Stomach (tissue), 4 donors: ENCODE measurements around the gene ETV6.

Source experiments
- EP300 ChIP-seq: sonication (generic); formaldehyde crosslinking; IDR thresholded peaks from one replicate; pipeline ENCODE4 v1.6.1; 2017; ENCODE audit warnings: antibody characterized with exemption
- POLR2A ChIP-seq, 4 donors: fragments of 450-650 bp; IDR thresholded peaks; one replicate each; pipeline ENCODE4 v1.6.1; 2016; ENCODE audit warnings: antibody characterized with exemption in 4 of 4, control low read depth in 2 of 4, mild to moderate bottlenecking in 1 of 4, moderate library complexity in 1 of 4
- POLR2AphosphoS5 ChIP-seq, 3 donors: sonication (generic); formaldehyde crosslinking; IDR thresholded peaks; one replicate each; pipeline ENCODE4 v1.6.1; 2016; ENCODE audit warnings: antibody characterized with exemption in 3 of 3
- TF ChIP-seq, protein P1 (sequence below), 7 experiments: fragments of 450-650 bp in 4 of 7; fragments of 200-600 bp in 3 of 7; sonication (generic) in 3 of 7; IDR thresholded peaks; one replicate each; pipeline ENCODE4 v1.5.1; 2016 to 2019; ENCODE audit warnings: antibody characterized with exemption in 7 of 7, control low read depth in 2 of 7, mild to moderate bottlenecking in 1 of 7

DNA sequence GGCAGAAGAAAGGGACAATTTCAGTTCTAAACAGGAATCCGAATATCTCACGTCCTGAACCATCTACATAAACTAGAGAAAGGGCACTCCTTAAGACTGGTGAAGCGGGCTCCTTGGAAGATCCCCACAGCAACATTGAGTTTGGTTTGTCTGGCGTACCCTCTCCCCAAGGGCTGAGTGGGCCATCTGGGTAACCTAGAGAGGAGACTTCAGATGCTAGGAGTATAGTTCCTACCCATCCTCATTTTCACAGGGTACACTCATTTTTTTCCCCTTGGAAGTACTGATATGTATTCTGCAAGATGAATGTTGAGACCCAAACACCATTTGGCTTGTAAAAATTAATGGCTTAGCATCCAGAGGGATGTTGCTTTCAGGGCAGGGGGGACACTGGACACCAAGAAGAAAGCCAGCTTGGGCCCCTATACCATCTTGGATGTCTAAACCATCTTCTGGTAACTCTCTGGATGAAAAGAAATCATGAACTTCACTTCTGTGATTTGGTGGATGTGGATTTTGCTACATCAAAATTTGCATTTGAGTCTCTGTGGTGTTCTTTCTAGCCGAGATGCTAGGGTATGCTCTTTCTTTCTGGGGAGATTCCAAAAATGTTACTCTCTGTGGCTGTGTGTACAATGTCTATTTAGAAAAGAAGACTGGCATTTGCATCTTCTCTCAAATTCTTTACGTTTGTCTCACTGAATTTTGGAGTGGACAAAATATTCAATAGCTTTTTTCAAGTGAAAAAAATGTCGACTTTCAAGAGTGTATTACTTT, 97.7 kb downstream of the ETV6 start:
- TF ChIP-seq, protein P1, sequence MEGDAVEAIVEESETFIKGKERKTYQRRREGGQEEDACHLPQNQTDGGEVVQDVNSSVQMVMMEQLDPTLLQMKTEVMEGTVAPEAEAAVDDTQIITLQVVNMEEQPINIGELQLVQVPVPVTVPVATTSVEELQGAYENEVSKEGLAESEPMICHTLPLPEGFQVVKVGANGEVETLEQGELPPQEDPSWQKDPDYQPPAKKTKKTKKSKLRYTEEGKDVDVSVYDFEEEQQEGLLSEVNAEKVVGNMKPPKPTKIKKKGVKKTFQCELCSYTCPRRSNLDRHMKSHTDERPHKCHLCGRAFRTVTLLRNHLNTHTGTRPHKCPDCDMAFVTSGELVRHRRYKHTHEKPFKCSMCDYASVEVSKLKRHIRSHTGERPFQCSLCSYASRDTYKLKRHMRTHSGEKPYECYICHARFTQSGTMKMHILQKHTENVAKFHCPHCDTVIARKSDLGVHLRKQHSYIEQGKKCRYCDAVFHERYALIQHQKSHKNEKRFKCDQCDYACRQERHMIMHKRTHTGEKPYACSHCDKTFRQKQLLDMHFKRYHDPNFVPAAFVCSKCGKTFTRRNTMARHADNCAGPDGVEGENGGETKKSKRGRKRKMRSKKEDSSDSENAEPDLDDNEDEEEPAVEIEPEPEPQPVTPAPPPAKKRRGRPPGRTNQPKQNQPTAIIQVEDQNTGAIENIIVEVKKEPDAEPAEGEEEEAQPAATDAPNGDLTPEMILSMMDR (IDR thresholded peaks at IDR 0.05), result no peak
- TF ChIP-seq POLR2AphosphoS5 (IDR thresholded peaks at IDR 0.05) (no peak), POLR2A (IDR thresholded peaks at IDR 0.05) (no peak), EP300 (no peak)
